HG03103 (cell line): ENCODE data around the gene FBXL17.

Experiments
- ATAC-seq: cut with Tn5 transposase; IDR thresholded peaks from one replicate; pipeline ENCODE4 v1.9.1; 2021; ENCODE audit warnings: low read depth; ENCODE audit not compliant: unreplicated experiment

FBXL17 gene

DNA sequence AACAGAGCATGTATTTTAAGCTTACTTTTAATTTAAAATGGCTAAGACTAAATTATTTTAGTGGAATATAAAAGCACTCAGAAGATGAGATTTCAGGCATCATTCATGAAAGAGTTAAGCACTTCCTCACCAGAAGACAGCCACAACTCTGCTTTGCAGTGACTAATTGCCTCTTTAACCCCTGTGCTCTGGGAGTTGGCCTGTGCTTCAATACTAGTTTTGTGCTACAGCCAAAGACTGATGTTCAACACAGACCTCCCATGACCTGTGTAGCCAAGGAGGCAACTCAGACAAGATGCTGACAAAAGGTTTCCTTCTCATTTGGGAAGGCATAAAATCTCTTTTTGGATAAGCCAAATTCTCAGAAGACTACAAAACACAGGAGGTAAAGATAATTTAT lies 353.5 kb downstream of the FBXL17 start:
- no peak for ATAC-seq

DNA sequence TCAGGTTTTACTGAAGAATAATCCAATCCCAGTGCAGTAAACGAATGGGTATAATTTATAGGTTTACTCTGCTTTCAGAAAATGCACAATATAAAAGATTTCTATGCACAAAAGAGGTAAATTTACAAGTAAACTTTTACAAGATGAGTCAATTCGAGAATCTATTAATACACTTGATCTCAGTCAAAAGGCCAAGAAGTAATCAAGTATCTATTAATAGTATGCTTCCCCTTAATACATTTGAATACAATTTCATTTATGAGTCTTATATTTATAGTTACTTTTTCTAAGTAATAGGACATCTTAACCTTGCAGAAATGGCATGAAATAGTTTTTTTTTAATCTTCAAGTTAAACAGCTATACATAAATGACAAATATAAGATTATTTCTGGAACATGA lies 355.9 kb downstream of the FBXL17 start:
- no peak for ATAC-seq

DNA sequence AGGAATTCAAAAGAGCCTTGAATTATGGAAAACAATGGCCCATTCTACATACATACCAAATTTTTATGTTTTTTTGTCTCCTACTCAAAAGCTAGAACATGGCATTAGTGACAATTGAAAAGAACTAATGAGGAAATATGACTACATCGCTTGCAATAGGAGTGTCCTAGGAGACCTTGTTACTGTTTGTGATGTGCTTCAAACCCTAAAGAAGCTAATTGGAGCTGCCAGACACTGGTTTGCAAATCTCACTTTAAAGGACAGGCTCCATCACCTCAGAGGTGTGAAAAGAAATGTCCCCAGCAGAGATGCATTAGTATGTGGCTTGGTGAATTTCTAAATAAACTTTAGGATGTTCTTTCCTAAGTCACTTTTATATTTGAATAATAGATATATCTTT lies 356.9 kb downstream of the FBXL17 start:
- no peak for ATAC-seq

DNA sequence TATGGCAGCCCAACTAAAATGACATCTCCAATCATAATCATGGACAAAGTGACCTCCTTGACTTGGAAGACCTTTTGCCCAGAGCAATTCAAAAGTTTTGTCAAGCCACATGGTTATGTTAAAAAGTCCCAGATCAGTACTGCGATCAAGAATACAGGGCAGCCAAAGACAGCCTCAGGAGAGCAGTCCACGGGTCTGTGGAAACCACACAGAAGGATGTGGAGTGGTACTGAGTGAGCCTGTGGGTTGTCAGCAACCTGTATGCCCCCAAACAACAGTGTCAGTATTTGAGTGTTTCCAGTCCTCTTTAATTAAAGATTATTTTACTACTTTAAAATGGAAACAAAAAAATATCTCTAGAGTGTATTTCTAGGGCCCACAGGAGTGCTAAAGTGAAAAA lies 365.8 kb downstream of the FBXL17 start:
- no peak for ATAC-seq

- no peak for ATAC-seq
These were observed 375.1 kb downstream of the FBXL17 start for GRCh38 chr5:108006791-108007190.

- ATAC-seq = peak; percentile 72
These were observed 378.7 kb downstream of the FBXL17 start for GRCh38 chr5:108003178-108003577.

DNA sequence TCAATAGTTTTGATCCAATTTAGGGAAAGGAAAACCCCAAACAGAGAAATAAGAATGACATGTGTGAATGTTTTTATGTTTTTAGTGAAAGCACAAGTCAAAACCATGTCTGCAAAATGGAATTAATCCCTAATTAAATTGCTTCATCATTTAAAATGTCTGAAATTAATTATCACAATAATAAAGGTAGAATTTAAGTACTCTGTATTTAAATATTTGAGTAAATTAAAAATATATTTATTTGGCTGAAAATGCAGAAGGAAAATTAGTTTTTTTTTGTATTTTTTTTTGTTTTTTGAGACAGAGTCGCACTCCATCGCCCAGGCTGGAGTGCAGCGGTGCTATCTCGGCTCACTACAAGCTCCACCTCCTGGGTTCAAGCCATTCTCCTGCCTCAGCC lies 380.7 kb downstream of the FBXL17 start:
- ATAC-seq = no peak

DNA sequence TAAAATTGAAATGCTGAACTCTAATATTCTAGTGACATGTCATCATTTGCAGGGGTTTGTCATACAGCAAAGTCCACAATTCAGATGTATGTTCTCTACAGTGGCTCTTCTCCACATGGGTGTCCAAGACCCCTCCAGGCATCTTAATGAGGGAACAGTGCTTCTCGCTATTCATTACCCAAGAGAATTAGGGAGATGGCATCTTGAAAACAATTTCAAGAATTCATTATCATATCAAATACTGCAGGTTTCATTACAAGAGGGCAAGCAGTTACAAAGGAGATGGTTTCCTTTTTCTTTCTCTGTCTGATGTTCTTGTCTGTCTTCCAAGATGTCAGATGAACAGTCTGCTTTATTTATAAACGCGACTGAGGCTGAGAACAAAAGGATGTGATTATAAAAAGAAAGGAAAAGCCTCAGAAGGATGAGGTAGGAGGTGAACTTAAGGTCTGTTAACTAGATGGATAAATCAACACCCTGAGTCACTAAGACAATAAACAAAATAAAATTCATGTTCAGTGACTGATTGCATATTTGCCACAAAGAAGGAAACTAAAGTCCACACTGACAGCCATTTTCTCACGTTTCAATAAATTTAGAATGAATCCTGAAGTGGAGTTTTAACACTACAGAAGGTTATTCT lies 384.4 kb downstream of the FBXL17 start:
- ATAC-seq = no peak

DNA sequence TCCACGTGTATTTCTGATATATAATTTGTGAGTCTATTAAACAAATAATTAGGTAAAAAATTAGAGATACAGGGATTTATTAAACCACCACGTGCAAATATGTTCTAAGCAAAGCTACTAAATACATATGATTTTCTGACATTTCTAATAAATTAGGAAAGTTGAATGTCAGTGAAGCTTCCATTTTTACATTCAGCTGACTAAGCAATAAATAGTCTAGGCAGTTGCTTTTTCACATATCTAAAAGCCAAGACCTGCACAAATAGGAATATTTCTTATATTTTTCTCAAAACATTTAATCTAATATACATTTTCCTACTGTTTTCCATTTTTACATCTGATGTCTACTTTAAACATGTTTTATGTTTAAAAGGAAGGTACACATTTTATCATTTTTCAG lies 388.6 kb downstream of the FBXL17 start:
- no peak for ATAC-seq

DNA sequence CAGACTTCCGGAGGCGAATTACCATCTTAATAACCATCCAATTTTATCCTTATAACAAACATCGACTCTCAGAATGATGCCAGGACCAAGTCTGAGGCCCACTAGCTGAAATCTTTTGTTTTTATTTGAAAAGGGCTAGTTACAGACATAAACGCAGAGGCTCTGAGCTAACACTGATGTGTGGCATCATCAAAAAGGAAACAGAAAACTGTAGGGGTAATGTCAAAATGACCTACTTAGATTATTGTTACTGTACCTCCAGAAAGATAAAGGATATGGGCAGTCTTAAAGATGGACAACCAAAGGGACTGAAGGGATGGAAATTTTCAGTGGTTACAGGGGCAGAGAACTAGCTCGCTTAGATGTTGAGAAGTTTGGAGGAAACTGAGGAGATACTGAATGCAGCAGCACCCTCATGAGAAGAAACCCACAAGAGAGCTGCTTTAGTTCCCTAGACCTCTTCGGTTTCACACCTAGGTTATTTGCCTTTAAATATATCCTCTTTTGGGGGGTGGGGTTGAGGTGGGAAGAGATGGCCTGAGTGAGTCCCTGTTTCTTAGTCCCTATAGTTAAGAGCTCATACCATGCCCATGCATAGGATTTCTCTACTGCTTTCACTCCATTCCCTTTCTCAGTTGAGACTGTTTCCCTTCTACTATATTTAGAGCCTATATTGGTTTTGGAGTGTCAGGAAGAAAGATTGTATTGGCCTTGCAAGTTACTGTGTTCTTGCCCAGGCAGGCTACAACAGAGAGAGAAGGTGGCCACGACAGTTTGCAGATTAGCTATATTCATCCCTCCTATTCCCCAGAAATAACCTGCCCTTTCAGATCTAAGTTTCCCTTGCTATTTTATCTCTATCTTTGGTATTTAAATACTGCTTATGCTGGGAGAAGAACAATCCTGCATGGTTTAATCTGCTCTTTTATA lies 390.8 kb downstream of the FBXL17 start:
- ATAC-seq = no peak

GRCh38 chr5:107985144-107985543 lies 396.8 kb downstream of the FBXL17 start:
- ATAC-seq = no peak

- ATAC-seq = no peak
These were observed 399.0 kb downstream of the FBXL17 start for GRCh38 chr5:107982703-107983425.

DNA sequence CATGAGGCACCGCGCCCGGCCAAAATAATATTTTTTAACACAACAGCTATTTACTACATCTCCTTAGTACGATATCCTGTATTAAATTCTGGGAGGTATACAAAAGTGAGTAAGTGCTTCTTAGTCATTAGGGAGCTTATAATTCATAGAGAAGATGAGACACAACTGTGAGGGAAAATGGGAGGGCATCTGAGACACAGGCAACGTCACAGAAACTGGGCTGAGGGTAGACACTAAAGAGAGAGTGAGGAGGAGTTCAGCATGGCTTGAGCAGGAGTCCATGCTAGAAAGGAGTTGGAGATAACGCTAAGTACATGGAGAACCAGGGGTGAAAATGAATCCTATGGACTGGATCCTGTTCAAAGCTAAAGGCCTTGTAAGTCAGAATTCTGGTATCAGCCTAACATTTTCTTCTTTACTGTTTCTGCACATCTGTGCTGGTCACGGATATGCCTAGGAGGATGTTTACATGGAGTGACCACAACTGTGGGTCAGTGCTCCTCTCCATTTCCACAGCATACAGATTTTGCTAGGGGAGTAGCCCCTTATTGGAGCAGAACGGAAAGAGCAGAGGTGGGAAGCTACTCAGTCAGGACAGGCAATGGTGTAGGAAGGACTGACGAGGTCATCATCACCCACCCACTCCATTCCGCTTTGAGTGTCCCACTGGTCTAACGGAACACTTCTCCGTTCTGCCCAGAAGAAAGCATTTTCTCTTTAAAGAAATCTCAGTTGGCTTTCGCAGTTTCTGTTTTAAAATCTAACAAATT lies 400.8 kb downstream of the FBXL17 start:
- no peak for ATAC-seq

- ATAC-seq = no peak
These were observed 402.0 kb downstream of the FBXL17 start for GRCh38 chr5:107979900-107980299.

DNA sequence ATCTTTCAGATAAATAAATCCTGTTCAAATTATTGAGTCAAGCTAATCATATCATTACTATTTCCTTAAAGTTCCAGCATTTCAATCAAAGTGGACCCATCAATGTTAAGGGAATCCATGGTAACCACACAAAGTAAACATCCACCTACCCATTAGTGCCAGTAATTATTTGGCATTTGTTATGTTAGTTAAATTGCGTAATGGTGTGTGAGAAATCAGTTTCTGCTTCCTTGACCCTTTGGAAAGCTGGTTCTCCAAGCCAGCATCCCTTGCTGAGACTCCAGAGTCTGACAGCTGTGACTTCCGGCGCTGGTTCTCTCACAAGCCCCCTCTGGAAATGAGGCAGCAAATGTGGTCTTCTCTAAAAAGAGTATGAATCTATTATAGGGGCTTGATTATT lies 402.6 kb downstream of the FBXL17 start:
- ATAC-seq = no peak

- no peak for ATAC-seq
These were observed 404.3 kb downstream of the FBXL17 start for GRCh38 chr5:107977550-107978071.

DNA sequence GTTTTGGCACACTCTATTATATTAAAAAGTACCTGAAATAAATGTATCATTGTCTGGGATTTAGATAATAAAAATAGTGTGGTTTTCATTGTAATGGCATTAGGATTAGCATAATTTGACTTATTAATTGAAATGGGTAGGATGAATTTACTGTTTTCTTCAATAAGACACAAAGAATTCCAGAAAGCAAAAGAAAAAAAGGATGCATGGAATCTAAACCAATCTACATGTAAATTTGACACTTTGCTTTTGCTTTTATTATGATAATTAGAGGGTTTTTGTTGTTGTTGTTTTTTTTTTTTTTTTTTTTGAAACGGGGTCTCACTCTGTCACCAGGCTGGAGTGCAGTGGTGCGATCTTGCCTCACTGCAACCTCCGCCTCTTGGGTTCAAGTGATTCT lies 406.3 kb downstream of the FBXL17 start:
- ATAC-seq = no peak

- no peak for ATAC-seq
These were observed 410.1 kb downstream of the FBXL17 start for GRCh38 chr5:107971846-107972245.

GRCh38 chr5:107969847-107970246 lies 412.1 kb downstream of the FBXL17 start:
- no peak for ATAC-seq

DNA sequence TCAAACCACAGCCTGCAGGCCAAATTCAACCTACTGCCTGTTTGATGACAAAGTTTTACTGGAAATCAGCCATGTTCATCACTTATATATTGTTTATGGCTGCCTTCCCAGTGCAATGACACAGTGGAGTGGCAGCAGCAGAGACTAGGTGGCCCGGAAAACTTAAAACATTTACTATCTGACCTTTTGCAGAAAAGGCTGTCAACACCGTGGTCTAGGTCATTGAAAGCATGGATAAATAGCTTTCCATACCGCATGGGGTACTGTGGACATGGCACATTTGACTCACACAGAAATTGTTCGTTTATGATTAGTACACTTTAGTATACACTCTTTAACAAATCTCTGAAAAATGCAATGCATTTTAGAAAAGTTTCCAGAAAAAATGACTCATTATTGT lies 412.9 kb downstream of the FBXL17 start:
- no peak for ATAC-seq
